ENCODE measurements around the gene SWSAP1. TPM values are rescaled to one million over a fixed set of nuclear protein-coding genes. Genes with fewer than 3 reads are reported as not detected.

Gene SWSAP1
- polyA plus RNA-seq, 1 experiment: 0.88 TPM

DNA sequence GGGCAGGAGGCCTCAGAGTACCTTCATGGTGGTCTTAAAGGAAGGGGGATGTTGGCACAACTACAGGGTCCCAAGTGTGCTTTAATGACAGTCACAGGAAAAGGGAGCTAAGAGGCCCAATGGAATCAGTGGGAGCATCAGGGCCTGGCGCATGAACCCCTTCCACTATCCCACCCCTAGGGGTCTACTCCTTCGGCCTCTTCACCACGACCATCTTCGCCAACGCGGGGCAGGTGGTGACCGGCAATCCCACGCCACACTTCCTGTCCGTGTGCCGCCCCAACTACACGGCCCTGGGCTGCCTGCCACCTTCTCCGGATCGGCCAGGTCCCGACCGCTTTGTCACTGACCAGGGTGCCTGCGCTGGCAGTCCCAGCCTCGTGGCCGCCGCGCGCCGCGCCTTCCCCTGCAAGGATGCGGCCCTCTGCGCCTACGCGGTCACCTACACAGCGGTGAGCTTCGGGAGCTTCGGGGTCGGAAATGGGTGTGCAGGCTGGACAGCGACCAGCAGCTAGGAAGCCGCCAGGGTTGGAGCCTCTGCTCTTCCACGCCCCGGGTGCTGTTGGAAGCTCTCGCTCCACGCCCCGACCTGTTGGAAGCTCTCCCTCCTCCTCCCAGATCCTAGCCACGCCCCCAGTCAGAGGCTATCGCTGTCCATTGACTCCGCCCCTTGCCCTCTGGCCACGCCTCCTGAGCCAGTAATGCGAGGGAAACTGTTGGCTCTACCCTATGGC is 13.3 kb upstream of the SWSAP1 start:
- TF ChIP-seq, protein P1, sequence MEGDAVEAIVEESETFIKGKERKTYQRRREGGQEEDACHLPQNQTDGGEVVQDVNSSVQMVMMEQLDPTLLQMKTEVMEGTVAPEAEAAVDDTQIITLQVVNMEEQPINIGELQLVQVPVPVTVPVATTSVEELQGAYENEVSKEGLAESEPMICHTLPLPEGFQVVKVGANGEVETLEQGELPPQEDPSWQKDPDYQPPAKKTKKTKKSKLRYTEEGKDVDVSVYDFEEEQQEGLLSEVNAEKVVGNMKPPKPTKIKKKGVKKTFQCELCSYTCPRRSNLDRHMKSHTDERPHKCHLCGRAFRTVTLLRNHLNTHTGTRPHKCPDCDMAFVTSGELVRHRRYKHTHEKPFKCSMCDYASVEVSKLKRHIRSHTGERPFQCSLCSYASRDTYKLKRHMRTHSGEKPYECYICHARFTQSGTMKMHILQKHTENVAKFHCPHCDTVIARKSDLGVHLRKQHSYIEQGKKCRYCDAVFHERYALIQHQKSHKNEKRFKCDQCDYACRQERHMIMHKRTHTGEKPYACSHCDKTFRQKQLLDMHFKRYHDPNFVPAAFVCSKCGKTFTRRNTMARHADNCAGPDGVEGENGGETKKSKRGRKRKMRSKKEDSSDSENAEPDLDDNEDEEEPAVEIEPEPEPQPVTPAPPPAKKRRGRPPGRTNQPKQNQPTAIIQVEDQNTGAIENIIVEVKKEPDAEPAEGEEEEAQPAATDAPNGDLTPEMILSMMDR (IDR thresholded peaks at IDR 0.05; ENCODE audit: low read depth, low read length): no peak
- no peaks in the 10 kb centered on the region; the same call in 1 of the 2 replicates for H3K9me3 ChIP-seq (ENCODE audit: control insufficient read depth, insufficient read depth, low read length)
- H3K4me3 ChIP-seq (ENCODE audit: low read depth, low read length): no peak overlapping the region
- no peak overlapping the region for H3K27ac ChIP-seq (ENCODE audit: low read depth, low read length)
- ChIA-PET POLR2A (interaction anchor here (0.5 to 1.0 kb wide), 2 partner anchors 14 to 17 kb away, joined by 3 to 5 read pairs; partner anchors contain the start of gene SWSAP1), CTCF (no interaction called here)
- DNase-seq (ENCODE audit: low read depth, low spot score): no peak
- H3K27me3 ChIP-seq (ENCODE audit: control insufficient read depth, insufficient read depth, low read length): no peaks in the 10 kb centered on the region

DNA sequence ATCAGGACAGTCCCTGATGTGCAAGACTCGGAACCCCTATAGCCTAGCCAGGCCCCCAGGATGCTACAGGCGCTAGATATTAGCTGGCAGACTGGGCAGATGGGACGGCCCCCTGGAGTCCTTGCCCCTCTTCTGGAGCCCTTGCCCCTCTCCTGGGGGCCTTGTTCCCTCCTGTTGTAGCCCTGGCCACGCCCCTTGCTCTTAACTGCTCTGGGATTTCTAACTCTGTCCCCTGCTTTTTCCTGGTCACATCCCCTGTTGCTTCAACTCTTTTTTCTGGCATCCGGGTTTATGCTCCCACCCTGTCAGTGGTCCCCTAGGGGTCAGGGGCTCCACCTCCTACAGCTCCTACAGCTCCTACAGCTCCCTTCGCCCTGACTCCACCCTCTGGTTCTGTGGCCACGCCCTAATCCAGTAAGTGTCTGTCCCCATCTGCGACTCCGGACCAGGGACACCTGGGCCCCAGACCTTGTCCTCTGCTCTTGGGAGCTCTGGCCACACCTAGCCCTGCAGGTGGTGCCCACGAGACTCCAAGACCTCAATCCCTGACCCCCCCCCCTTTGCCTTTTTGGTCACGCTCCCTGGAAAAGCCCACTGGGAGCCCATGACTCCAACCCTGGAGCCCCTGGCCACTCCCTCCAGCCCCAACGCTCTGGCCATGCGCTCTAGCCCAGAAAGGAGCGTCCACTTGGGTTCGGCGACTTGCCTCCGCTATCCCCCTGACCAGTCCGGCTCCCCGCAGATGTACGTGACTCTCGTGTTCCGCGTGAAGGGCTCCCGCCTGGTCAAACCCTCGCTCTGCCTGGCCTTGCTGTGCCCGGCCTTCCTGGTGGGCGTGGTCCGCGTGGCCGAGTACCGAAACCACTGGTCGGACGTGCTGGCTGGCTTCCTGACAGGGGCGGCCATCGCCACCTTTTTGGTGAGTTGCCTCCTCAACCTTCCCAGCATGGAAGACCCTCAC is 12.4 kb upstream of the SWSAP1 start:
- TF ChIP-seq, protein P1 (IDR thresholded peaks at IDR 0.05; ENCODE audit: low read depth, low read length): no peak
- ChIA-PET POLR2A (interaction anchor here (1.0 kb wide), 1 partner anchor 13 kb away, joined by 5 read pairs; the partner anchor contains the start of gene SWSAP1), CTCF (no interaction called here)
- Histone ChIP-seq H3K9me3 (ENCODE audit: control insufficient read depth, insufficient read depth, low read length) (no peaks in the 10 kb centered on the region; the same call in 1 of the 2 replicates), H3K27me3 (ENCODE audit: control insufficient read depth, insufficient read depth, low read length) (no peaks in the 10 kb centered on the region), H3K4me3 (ENCODE audit: low read depth, low read length) (no peak overlapping the region), H3K27ac (ENCODE audit: low read depth, low read length) (peak overlapping the region; percentile 21)
- DNase-seq (ENCODE audit: low read depth, low spot score): no peak

DNA sequence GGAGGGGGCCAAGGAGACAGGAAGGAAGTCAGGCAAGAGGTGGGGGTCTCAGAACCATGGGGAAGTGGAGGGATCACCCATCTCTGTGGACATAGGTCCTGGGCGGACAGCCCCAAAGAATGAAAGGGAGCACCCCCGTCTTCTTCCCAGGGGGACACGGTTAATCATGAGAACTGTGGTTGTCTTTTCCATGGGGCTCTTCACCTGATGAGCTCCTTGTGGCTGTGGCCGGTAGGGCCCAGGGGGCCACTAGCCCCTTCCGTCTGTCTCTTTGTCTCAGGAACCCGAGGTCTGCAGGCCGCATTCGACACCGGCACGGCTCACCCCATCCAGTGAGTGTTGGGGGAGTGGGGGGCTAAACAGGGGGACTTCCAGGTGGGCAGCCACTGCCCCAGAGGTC is 10.6 kb upstream of the SWSAP1 start:
- ChIA-PET POLR2A (no interaction called here), CTCF (interaction anchor here (1.5 kb wide), 1 partner anchor 70 kb away, joined by 3 read pairs; no protein-coding TSS in a partner anchor)
- no peak overlapping the region for H3K4me3 ChIP-seq (ENCODE audit: low read depth, low read length)
- no peaks in the 10 kb centered on the region for H3K27me3 ChIP-seq (ENCODE audit: control insufficient read depth, insufficient read depth, low read length)
- H3K9me3 ChIP-seq (ENCODE audit: control insufficient read depth, insufficient read depth, low read length): no peaks in the 10 kb centered on the region; the same call in 1 of the 2 replicates
- H3K27ac ChIP-seq (ENCODE audit: low read depth, low read length): no peak overlapping the region
- TF ChIP-seq, protein P1 (IDR thresholded peaks at IDR 0.05; ENCODE audit: low read depth, low read length): no peak
- DNase-seq (ENCODE audit: low read depth, low spot score): no peak

DNA sequence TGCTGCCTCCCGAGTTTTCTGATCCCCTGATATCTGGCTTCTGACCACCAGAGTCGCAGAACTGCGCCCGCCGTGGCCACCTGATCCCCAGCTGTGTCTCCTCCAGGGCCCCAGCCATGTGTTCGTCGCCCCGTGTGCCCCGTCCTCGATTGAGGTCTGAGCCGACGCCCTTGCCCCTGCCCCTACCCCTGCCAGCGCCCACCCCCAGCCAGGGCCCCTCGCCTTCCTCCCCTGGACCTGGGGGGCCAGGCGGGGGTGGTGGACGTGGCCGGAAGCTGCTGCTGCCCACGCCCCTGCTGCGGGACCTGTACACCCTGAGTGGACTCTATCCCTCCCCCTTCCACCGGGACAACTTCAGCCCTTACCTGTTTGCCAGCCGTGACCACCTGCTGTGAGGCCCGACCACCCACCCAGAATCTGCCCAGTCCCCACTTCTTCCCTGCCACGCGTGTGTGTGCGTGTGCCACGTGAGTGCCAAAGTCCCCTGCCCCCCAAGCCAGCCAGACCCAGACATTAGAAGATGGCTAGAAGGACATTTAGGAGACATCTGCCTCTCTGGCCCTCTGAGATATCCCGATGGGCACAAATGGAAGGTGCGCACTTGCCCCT is 10.1 kb upstream of the SWSAP1 start:
- CTCF ChIA-PET: interaction anchor here (1.5 kb wide), 1 partner anchor 70 kb away, joined by 3 read pairs; no protein-coding TSS in a partner anchor
- no peaks in the 10 kb centered on the region for H3K27me3 ChIP-seq (ENCODE audit: control insufficient read depth, insufficient read depth, low read length)
- POLR2A ChIA-PET: no interaction called here
- TF ChIP-seq, protein P1 (IDR thresholded peaks at IDR 0.05; ENCODE audit: low read depth, low read length): no peak
- H3K27ac ChIP-seq (ENCODE audit: low read depth, low read length): no peak overlapping the region
- H3K9me3 ChIP-seq (ENCODE audit: control insufficient read depth, insufficient read depth, low read length): no peaks in the 10 kb centered on the region; the same call in 1 of the 2 replicates
- DNase-seq (ENCODE audit: low read depth, low spot score): no peak
- no peak overlapping the region for H3K4me3 ChIP-seq (ENCODE audit: low read depth, low read length)
